OCI-LY3 (cell line): ENCODE measurements around the gene SCYGR7.
"Not testable (repeated sequence)": the region's sequence is repeated elsewhere in the genome, so short reads cannot be mapped to it uniquely, and the experiment has no call there.

Experiments
- CTCF ChIP-seq: fragments of 200-600, 300-600 bp; sonication (generic); IDR thresholded peaks from 2 replicates; pipeline ENCODE4 v1.5.1; 2014; ENCODE audit warnings: antibody characterized with exemption, low read length, low read depth
- EZH2phosphoT487 ChIP-seq: fragments of 200-600 bp; shearing (Covaris generic); IDR thresholded peaks from 2 replicates; pipeline ENCODE4 v1.6.1; 2018; ENCODE audit warnings: antibody characterized with exemption, mixed run types, low read depth

- TF ChIP-seq CTCF, EZH2phosphoT487: not testable (repeated sequence)
These were observed 12.6 kb downstream of the SCYGR7 start for GRCh38 chr2:227740705-227741104.
